Keratinocyte (primary cell): ENCODE results near the gene BLTP3A. TPM values are rescaled to one million over a fixed set of nuclear protein-coding genes. Genes with fewer than 3 reads are reported as not detected.
A peak's percentile ranks its signal among the peaks of the same experiment; 100 is the strongest.

Experiments used
- DNase-seq: peaks from one replicate; pipeline ENCODE4 v3.0.0-alpha.2; 2011; ENCODE audit warnings: low read depth, missing footprints, low spot score
- FAIRE-seq: peaks from 2 replicates; lab custom pipeline; 2011; peaks lifted over from hg19 to GRCh38; lab: Jason Lieb, UNC
- H2AFZ ChIP-seq: 2 replicates; pipeline ENCODE4 v1.6.0; 2012; ENCODE audit warnings: low read length, control low read depth, inconsistent platforms; ENCODE audit not compliant: control insufficient read depth
- H3K27ac ChIP-seq: 2 replicates; pipeline ENCODE4 v1.5.1; 2011; ENCODE audit warnings: low read length; ENCODE audit not compliant: control insufficient read depth, insufficient read depth
- H3K27me3 ChIP-seq: 3 replicates; pipeline ENCODE4 v1.6.0; 2011; ENCODE audit warnings: low read length; ENCODE audit not compliant: control insufficient read depth, insufficient read depth; ENCODE audit errors: extremely low read depth
- H3K36me3 ChIP-seq, 2 experiments: 2 replicates in 1 of 2; 3 replicates in 1 of 2; pipeline ENCODE4 v1.5.1; 2011; ENCODE audit warnings: low read length in 2 of 2, mild to moderate bottlenecking in 1 of 2; ENCODE audit not compliant: control insufficient read depth in 2 of 2, insufficient read depth in 2 of 2; ENCODE audit errors: extremely low read depth in 1 of 2
- H3K4me1 ChIP-seq: 3 replicates; pipeline ENCODE4 v1.5.1; 2011; ENCODE audit warnings: low read length; ENCODE audit not compliant: control insufficient read depth, insufficient read depth; ENCODE audit errors: extremely low read depth
- H3K4me2 ChIP-seq: 3 replicates; pipeline ENCODE4 v1.6.0; 2011; ENCODE audit warnings: low read depth, low read length; ENCODE audit not compliant: control insufficient read depth, insufficient read depth; ENCODE audit errors: extremely low read depth
- H3K4me3 ChIP-seq, 3 experiments: fragments of 200-600 bp in 1 of 3; sonication (generic) in 1 of 3; 2 replicates in 2 of 3; 3 replicates in 1 of 3; pipeline ENCODE4 v1.5.1; 2011 to 2016; ENCODE audit warnings: low read length in 3 of 3, mild to moderate bottlenecking in 3 of 3, control low read depth in 2 of 3, inconsistent platforms in 1 of 3, low read depth in 1 of 3, mixed read lengths in 1 of 3, mixed run types in 1 of 3, moderate library complexity in 1 of 3; ENCODE audit not compliant: control insufficient read depth in 2 of 3, insufficient read depth in 2 of 3; ENCODE audit errors: extremely low read depth in 1 of 3
- H3K79me2 ChIP-seq: 2 replicates; pipeline ENCODE4 v1.6.0; 2012; ENCODE audit warnings: low read length; ENCODE audit not compliant: control insufficient read depth, insufficient read depth
- H3K9ac ChIP-seq: 3 replicates; pipeline ENCODE4 v1.6.0; 2011; ENCODE audit warnings: low read length; ENCODE audit not compliant: control insufficient read depth, insufficient read depth; ENCODE audit errors: extremely low read depth
- H3K9me1 ChIP-seq: 3 replicates; pipeline ENCODE4 v1.6.0; 2011; ENCODE audit warnings: low read length; ENCODE audit not compliant: control insufficient read depth, insufficient read depth; ENCODE audit errors: extremely low read depth
- H3K9me3 ChIP-seq: 2 replicates; pipeline ENCODE4 v1.5.1; 2012; ENCODE audit warnings: low read depth, low read length; ENCODE audit not compliant: control insufficient read depth
- H4K20me1 ChIP-seq: 3 replicates; pipeline ENCODE4 v1.6.0; 2011; ENCODE audit warnings: low read length; ENCODE audit not compliant: control insufficient read depth, insufficient read depth; ENCODE audit errors: extremely low read depth
- EZH2 ChIP-seq: IDR thresholded peaks from one replicate; pipeline ENCODE4 v1.6.1; 2012; ENCODE audit warnings: inconsistent platforms, mild to moderate bottlenecking, low read length, moderate library complexity
- dilution Hi-C: fragments of 300-500 bp; cut with MboI; formaldehyde crosslinking; loops from one replicate; pipeline ENCODE4 v1.7.0; 2020; ENCODE audit warnings: low sequenced_read_pairs; ENCODE audit not compliant: extremely low pct_ligation_motif_present
- polyA plus RNA-seq, 5 experiments: library from polyadenylated mRNA; depleted of rRNA in 3 of 5; stranded (reverse) in 3 of 5; stranded (forward) in 1 of 5; unstranded in 1 of 5; fragments of >200 nt; gene quantifications; 1 replicate in 1 of 5; 2 replicates in 3 of 5; 3 replicates in 1 of 5; pipeline versions ENCODE4 v1.2.1 to v1.2.3, GENCODE V29; 2011 to 2012; ENCODE audit warnings: missing spikeins in 2 of 5, low read depth in 1 of 5, low replicate concordance in 1 of 5
- TF ChIP-seq, protein P1 (sequence below), 3 experiments: IDR thresholded peaks in 1 of 3; conservative IDR thresholded peaks in 1 of 3; optimal IDR thresholded peaks in 1 of 3; 2 replicates in 2 of 3; 3 replicates in 1 of 3; pipeline versions ENCODE3 to v1.5.1; 2011; ENCODE audit warnings: low read length in 3 of 3, mild to moderate bottlenecking in 3 of 3, moderate library complexity in 2 of 3, control low read depth in 1 of 3, inconsistent platforms in 1 of 3; ENCODE audit not compliant: insufficient read depth in 2 of 3; ENCODE audit errors: extremely low read depth in 1 of 3

BLTP3A gene
- polyA plus RNA-seq, 1 donor (not counting 4 experiments of a cell fraction or from before 2014, with no cell fraction given): 4.9 TPM

DNA sequence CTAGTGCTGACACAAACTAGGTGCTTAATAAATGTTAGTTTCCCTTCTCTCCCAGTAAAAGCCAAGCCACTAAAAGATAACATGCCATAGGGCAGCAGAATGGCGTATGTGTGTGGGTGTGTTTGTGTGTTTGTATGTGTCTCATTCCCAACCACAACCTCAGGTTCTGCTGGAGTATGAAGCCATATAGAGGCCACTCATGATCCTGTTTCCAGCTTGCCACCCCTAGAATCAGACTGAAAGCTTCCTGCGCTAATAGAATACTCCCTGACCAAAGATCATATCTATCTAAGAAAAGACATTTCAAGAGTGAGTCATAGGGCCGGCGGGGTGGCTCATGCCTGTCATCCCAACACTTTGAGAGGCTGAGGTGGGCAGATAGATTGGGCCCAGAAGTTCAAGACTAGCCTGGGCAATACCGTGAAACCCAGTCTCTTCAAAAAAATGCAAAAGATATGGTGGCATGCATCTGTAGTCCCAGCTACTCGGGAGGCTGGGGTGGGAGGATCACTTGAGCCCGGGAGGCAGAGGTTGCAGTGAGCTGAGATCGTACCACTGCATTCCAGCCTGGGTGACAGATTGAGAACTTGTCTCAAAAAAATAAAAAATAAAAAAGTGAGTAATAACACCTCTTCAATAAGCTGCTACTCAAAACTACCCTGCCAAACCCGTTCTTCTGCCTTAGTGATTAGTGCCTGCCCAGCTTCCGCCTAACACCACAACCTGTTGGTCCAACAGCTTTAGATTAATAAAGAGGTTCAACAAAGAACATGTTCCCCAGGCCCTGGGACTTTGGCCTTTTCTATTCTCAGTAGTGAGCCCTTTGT is 46.4 kb upstream of the BLTP3A start:
- Histone ChIP-seq H3K9ac (peak overlapping the region; percentile 53), H3K36me3 (no peaks in the 10 kb centered on the region), H2AFZ (peak overlapping the region; percentile 67), H3K9me1 (no peaks in the 10 kb centered on the region), H3K4me1 (peaks cover 23% of the 10 kb centered on the region), H3K4me3 (peak overlapping the region in 1 of 3 experiments; percentile 54), H3K4me2 (peak overlapping the region; percentile 73), H3K79me2 (no peaks in the 10 kb centered on the region), H3K27me3 (no peaks in the 10 kb centered on the region), H3K9me3 (no peaks in the 10 kb centered on the region), H4K20me1 (no peaks in the 10 kb centered on the region), H3K27ac (peak overlapping the region; percentile 65)
- dilution Hi-C loops: no loop called here
- TF ChIP-seq EZH2: no peak
- TF ChIP-seq, protein P1, sequence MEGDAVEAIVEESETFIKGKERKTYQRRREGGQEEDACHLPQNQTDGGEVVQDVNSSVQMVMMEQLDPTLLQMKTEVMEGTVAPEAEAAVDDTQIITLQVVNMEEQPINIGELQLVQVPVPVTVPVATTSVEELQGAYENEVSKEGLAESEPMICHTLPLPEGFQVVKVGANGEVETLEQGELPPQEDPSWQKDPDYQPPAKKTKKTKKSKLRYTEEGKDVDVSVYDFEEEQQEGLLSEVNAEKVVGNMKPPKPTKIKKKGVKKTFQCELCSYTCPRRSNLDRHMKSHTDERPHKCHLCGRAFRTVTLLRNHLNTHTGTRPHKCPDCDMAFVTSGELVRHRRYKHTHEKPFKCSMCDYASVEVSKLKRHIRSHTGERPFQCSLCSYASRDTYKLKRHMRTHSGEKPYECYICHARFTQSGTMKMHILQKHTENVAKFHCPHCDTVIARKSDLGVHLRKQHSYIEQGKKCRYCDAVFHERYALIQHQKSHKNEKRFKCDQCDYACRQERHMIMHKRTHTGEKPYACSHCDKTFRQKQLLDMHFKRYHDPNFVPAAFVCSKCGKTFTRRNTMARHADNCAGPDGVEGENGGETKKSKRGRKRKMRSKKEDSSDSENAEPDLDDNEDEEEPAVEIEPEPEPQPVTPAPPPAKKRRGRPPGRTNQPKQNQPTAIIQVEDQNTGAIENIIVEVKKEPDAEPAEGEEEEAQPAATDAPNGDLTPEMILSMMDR (optimal IDR thresholded peaks at IDR 0.05 in 1 of 3, IDR thresholded peaks at IDR 0.05 in 1 of 3, conservative IDR thresholded peaks at IDR 0.05 in 1 of 3; ENCODE audit: extremely low read depth in 1 of 3, insufficient read depth in 2 of 3, low read length in 3 of 3): no peak
- FAIRE-seq (peak; percentile 83), DNase-seq (peak; percentile 57)

DNA sequence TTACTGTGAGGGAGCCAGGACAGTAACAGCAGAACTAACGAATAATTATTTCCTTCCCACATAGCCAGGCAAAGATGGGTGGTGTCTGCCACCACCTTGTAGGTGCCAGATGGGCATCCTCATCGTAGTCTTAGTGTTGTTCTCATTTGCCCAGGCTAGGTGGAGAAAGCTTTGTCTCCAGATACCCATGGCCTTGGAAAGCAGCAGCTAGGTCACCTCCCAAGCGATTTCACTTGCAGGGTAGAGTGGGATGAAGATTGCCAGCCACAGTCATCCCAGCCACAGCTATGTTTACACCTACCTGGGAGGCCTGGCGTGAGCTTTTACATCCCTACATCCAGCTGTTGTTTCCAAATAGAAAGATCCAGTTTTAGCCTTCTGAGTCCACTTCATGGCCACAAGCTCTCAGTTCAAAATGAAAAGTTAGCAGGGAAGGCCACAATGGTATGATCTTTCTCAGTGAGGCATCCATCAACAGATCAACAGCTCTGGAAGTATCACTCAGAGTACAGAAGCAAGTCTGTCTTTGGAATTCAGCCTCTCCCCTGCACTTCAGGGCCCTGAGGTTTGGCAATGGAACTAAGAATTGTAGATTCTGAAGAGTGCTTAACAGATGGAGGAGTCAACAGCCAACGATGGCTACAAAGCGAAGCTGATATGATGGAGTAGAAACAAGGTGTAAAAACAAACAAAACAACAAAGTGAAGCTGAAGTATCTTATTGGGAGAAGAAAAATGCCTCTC is 45.6 kb upstream of the BLTP3A start:
- H2AFZ ChIP-seq: peak overlapping the region; percentile 0
- no peaks in the 10 kb centered on the region for H4K20me1 ChIP-seq
- dilution Hi-C loops: no loop called here
- no peak for TF ChIP-seq EZH2
- TF ChIP-seq, protein P1 (optimal IDR thresholded peaks at IDR 0.05 in 1 of 3, IDR thresholded peaks at IDR 0.05 in 1 of 3, conservative IDR thresholded peaks at IDR 0.05 in 1 of 3; ENCODE audit: extremely low read depth in 1 of 3, insufficient read depth in 2 of 3, low read length in 3 of 3): no peak
- H3K27ac ChIP-seq: peak overlapping the region; percentile 65
- H3K27me3 ChIP-seq: no peaks in the 10 kb centered on the region
- H3K36me3 ChIP-seq: no peaks in the 10 kb centered on the region
- H3K9me3 ChIP-seq: no peaks in the 10 kb centered on the region
- H3K4me3 ChIP-seq: no peak overlapping the region
- no peaks in the 10 kb centered on the region for H3K9me1 ChIP-seq
- DNase-seq (no peak), FAIRE-seq (no peak)
- peak overlapping the region; percentile 73 for H3K4me2 ChIP-seq
- H3K9ac ChIP-seq: no peak overlapping the region
- H3K79me2 ChIP-seq: no peaks in the 10 kb centered on the region
- peaks cover 20% of the 10 kb centered on the region for H3K4me1 ChIP-seq
